IMR-90 (cell line): Measurements from ENCODE around the gene CTCFL. TPM values are rescaled to one million over a fixed set of nuclear protein-coding genes. Genes with fewer than 3 reads are reported as not detected.

Source experiments
- ATAC-seq: fragments of 200-7000 bp; cut with Tn5 transposase; 2 replicates; pipeline ENCODE4 v1.9.1; 2020; ENCODE audit warnings: low read depth, mild to moderate bottlenecking, moderate library complexity
- BruUV-seq: library from RNA; stranded (reverse); fragments of 400-500 nt; replicated peaks from 2 replicates; lab custom pipeline; 2021; lab: Mats Ljungman, UMichigan
- CTCF ChIA-PET: fragments of 300-600 bp; formaldehyde crosslinking; extraction: SDS; loops from one replicate; lab custom pipeline; 2021; ENCODE audit warnings: antibody characterized with exemption; lab: Yijun Ruan, JAX
- POLR2A ChIA-PET: fragments of 300-600 bp; sonication (Branson Sonifier 250); formaldehyde crosslinking; loops from one replicate; lab custom pipeline; 2022; ENCODE audit warnings: antibody characterized with exemption; ENCODE audit not compliant: unreplicated experiment; lab: Charles Lee
- DNase-seq: peaks from one replicate; pipeline ENCODE4 v3.0.0; 2013
- H2AFZ ChIP-seq: replicated peaks from 2 replicates; pipeline ENCODE3; 2013; ENCODE audit warnings: low read length, mild to moderate bottlenecking; ENCODE audit not compliant: poor library complexity
- H2AK5ac ChIP-seq: 2 replicates; pipeline ENCODE4 v1.6.1; 2013; ENCODE audit warnings: low read depth, low read length, inconsistent platforms
- H2AK9ac ChIP-seq: replicated peaks from 2 replicates; pipeline ENCODE3; 2013; ENCODE audit warnings: mild to moderate bottlenecking, low read depth, low read length, moderate library complexity; ENCODE audit not compliant: poor library complexity
- H2BK120ac ChIP-seq: 2 replicates; pipeline ENCODE4 v1.6.1; 2013; ENCODE audit warnings: low read depth, low read length, inconsistent platforms
- H2BK15ac ChIP-seq: 3 replicates; pipeline ENCODE4 v1.6.1; 2013; ENCODE audit warnings: low read depth, low read length, inconsistent platforms
- H2BK20ac ChIP-seq: 2 replicates; pipeline ENCODE4 v1.6.1; 2013; ENCODE audit warnings: low read depth, mild to moderate bottlenecking, inconsistent platforms, low read length, moderate library complexity
- H2BK5ac ChIP-seq: 2 replicates; pipeline ENCODE4 v1.6.1; 2013; ENCODE audit warnings: mild to moderate bottlenecking, low read depth, low read length, inconsistent platforms; ENCODE audit not compliant: poor library complexity, severe bottlenecking
- H3K14ac ChIP-seq: replicated peaks from 2 replicates; pipeline ENCODE4 v1.6.1; 2013; ENCODE audit warnings: low read depth, low read length, inconsistent platforms
- H3K18ac ChIP-seq: 2 replicates; pipeline ENCODE4 v1.6.1; 2013; ENCODE audit warnings: low read depth, low read length, control low read depth
- H3K23ac ChIP-seq: 2 replicates; pipeline ENCODE4 v1.6.1; 2013; ENCODE audit warnings: low read depth, low read length, inconsistent platforms
- H3K27ac ChIP-seq: 2 replicates; pipeline ENCODE4 v1.5.1; 2013; ENCODE audit warnings: mild to moderate bottlenecking, control low read depth, low read length; ENCODE audit not compliant: insufficient read depth
- H3K27me3 ChIP-seq: 2 replicates; pipeline ENCODE4 v1.6.1; 2013; ENCODE audit warnings: low read length; ENCODE audit not compliant: control insufficient read depth, insufficient read depth
- H3K36me3 ChIP-seq: 2 replicates; pipeline ENCODE4 v1.6.1; 2013; ENCODE audit warnings: low read length, mixed read lengths; ENCODE audit not compliant: control insufficient read depth, insufficient read depth
- H3K4ac ChIP-seq: 2 replicates; pipeline ENCODE4 v1.6.1; 2013; ENCODE audit warnings: low read depth, low read length, inconsistent platforms
- H3K4me1 ChIP-seq: 2 replicates; pipeline ENCODE4 v1.6.1; 2013; ENCODE audit warnings: low read length, mixed read lengths; ENCODE audit not compliant: control insufficient read depth, insufficient read depth
- H3K4me2 ChIP-seq: 2 replicates; pipeline ENCODE4 v1.6.1; 2013; ENCODE audit warnings: low read depth, mild to moderate bottlenecking, control low read depth, low read length, moderate library complexity
- H3K4me3 ChIP-seq: 2 replicates; pipeline ENCODE4 v1.5.1; 2013; ENCODE audit warnings: low read depth, mild to moderate bottlenecking, control low read depth, low read length, moderate library complexity; ENCODE audit not compliant: insufficient read depth
- H3K56ac ChIP-seq: 2 replicates; pipeline ENCODE4 v1.6.1; 2013; ENCODE audit warnings: low read length, inconsistent platforms; ENCODE audit not compliant: insufficient read depth; ENCODE audit errors: extremely low read depth
- H3K79me1 ChIP-seq, 2 experiments: 2 replicates each; pipeline ENCODE4 v1.6.1; 2013; ENCODE audit warnings: low read length in 2 of 2, inconsistent platforms in 1 of 2, low read depth in 1 of 2
- H3K9ac ChIP-seq: 2 replicates; pipeline ENCODE4 v1.6.1; 2013; ENCODE audit warnings: low read depth, low read length, control low read depth
- H3K9me1 ChIP-seq: 2 replicates; pipeline ENCODE4 v1.6.1; 2013; ENCODE audit warnings: low read length, inconsistent platforms; ENCODE audit not compliant: insufficient read depth
- H3K9me3 ChIP-seq: 2 replicates; pipeline ENCODE4 v1.6.1; 2013; ENCODE audit warnings: low read length; ENCODE audit not compliant: control insufficient read depth, insufficient read depth
- H4K20me1 ChIP-seq: 2 replicates; pipeline ENCODE4 v1.6.1; 2013; ENCODE audit warnings: low read length, inconsistent platforms; ENCODE audit not compliant: insufficient read depth
- H4K5ac ChIP-seq: 2 replicates; pipeline ENCODE4 v1.6.1; 2013; ENCODE audit warnings: mild to moderate bottlenecking, low read depth, low read length, control low read depth
- H4K8ac ChIP-seq, 2 experiments: 2 replicates each; pipeline ENCODE4 v1.6.1; 2013; ENCODE audit warnings: low read depth in 2 of 2, low read length in 2 of 2, control low read depth in 1 of 2, inconsistent platforms in 1 of 2
- H4K91ac ChIP-seq: 2 replicates; pipeline ENCODE4 v1.6.1; 2013; ENCODE audit warnings: low read depth, low read length, inconsistent platforms; ENCODE audit not compliant: insufficient read depth
- MAFK ChIP-seq: IDR thresholded peaks from 2 replicates; pipeline ENCODE4 v1.6.1; 2012; ENCODE audit warnings: low read depth, low read length, improper control_type of control experiment
- MAZ ChIP-seq: IDR thresholded peaks from 2 replicates; pipeline ENCODE4 v1.6.1; 2012; ENCODE audit warnings: low read depth, mild to moderate bottlenecking, low read length, improper control_type of control experiment, moderate library complexity, borderline replicate concordance
- WGBS, 2 experiments: methylation state at CpG; one replicate each; pipeline versions ENCODE4 v1.1.5 to v1.1.7; 2013; ENCODE audit warnings: missing lambda C conversion rate in 2 of 2; ENCODE audit not compliant: insufficient read length in 1 of 2; ENCODE audit errors: extremely low coverage in 2 of 2; 5-methylcytosine and 5-hydroxymethylcytosine counted together
- dilution Hi-C: fragments of 300-500 bp; cut with HindIII; formaldehyde crosslinking; loops from one replicate; pipeline ENCODE4 v1.14.3; 2018; ENCODE audit warnings: low sequenced_read_pairs; ENCODE audit not compliant: unreplicated experiment
- in situ Hi-C: fragments of 300-500 bp; cut with MboI; formaldehyde crosslinking; loops from 3 replicates; pipeline ENCODE4 v1.14.3; 2019; ENCODE audit warnings: low sequenced_read_pairs, inconsistent platforms, mixed read lengths
- intact Hi-C: fragments of 100-400 bp; cut with micrococcal nuclease; formaldehyde crosslinking; loops from 2 replicates; pipeline ENCODE4 v1.10.0; 2022
- polyA plus RNA-seq, 3 experiments: library from polyadenylated mRNA; depleted of rRNA; stranded (reverse); fragments of >200 nt; gene quantifications; 2 replicates each; pipeline ENCODE4 v1.2.3, GENCODE V29; 2012; ENCODE audit warnings: low replicate concordance in 1 of 3
- total RNA-seq: library from RNA; depleted of rRNA; stranded (reverse); fragments of >200 nt; gene quantifications from 2 replicates; pipeline ENCODE4 v1.2.3, GENCODE V29; 2012

CTCFL gene
- total and polyA plus RNA-seq, 2 of the 4 experiments (the other 2 are of a cell fraction) = not detected

GRCh38 chr20:57530327-57530981 is 5.5 kb upstream of the CTCFL start:
- in situ Hi-C loops (no loop called here), dilution Hi-C loops (no loop called here), intact Hi-C loops (no loop called here)
- Histone ChIP-seq H4K20me1 (no peaks in the 10 kb centered on the region), H4K8ac (no peak overlapping the region), H2AK5ac (no peak overlapping the region), H3K36me3 (no peaks in the 10 kb centered on the region), H3K27ac (no peak overlapping the region), H3K27me3 (peaks cover 4% of the 10 kb centered on the region; the same call in 1 of the 2 replicates), H3K4me2 (no peak overlapping the region), H3K9me3 (no peaks in the 10 kb centered on the region), H3K14ac (no peak overlapping the region), H3K56ac (no peak overlapping the region), H2BK5ac (no peak overlapping the region), H2AK9ac (no peak overlapping the region), H4K5ac (no peak overlapping the region), H3K79me1 (no peaks in the 10 kb centered on the region), H3K23ac (no peak overlapping the region), H3K4me1 (no peaks in the 10 kb centered on the region), H4K91ac (no peak overlapping the region), H3K4ac (no peak overlapping the region), H3K9ac (no peak overlapping the region), H2AFZ (no peak overlapping the region), H2BK20ac (no peak overlapping the region), H3K18ac (no peak overlapping the region), H3K4me3 (no peak overlapping the region), H2BK120ac (no peak overlapping the region), H2BK15ac (no peak overlapping the region), H3K9me1 (no peaks in the 10 kb centered on the region)
- CTCF ChIA-PET = no interaction called here
- DNase-seq = no peak
- no peak for TF ChIP-seq MAFK
- no peak for TF ChIP-seq MAZ
- WGBS, 2 experiments = no CpG with 5 or more reads among the region's 4 CpGs
- ATAC-seq = no peak
- BruUV-seq = no TSS peak
- POLR2A ChIA-PET = no interaction called here
